Mammary epithelial cell (primary cell): ENCODE measurements around the gene TEX264.

Source experiments
- EZH2 ChIP-seq: IDR thresholded peaks from 2 replicates; pipeline ENCODE4 v1.6.1; 2012; ENCODE audit warnings: low read length, inconsistent platforms, borderline replicate concordance
- TF ChIP-seq, protein P1 (sequence below), 2 donors: IDR thresholded peaks in 1 of 2; conservative IDR thresholded peaks in 1 of 2; 2 replicates each; pipeline ENCODE4 v1.5.1; 2011 to 2012; ENCODE audit warnings: inconsistent platforms in 2 of 2, low read length in 2 of 2, mild to moderate bottlenecking in 2 of 2, control low read depth in 1 of 2, low read depth in 1 of 2; ENCODE audit not compliant: insufficient read depth in 1 of 2; ENCODE audit errors: extremely low read depth in 1 of 2

DNA sequence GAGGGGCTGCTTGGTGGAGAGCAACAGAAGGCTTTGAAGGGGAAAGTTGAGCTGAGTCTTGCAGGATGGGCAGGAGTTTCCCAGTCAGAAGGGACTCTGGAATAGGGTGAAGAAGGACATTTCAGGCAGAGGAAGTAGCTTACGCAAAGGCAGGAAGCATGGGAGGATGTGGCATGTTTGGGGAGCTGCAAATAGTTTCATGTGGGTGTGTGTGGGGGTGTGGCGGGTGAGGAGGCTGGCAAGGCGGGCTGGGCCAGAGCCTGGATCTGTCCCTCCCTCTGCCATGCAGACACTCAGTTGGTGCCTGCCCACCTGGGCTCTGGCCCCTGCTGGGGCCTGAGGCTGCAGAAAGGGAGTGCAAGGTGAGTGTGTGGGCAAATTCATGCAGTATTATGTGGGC is 10.4 kb downstream of the TEX264 start:
- TF ChIP-seq, protein P1, sequence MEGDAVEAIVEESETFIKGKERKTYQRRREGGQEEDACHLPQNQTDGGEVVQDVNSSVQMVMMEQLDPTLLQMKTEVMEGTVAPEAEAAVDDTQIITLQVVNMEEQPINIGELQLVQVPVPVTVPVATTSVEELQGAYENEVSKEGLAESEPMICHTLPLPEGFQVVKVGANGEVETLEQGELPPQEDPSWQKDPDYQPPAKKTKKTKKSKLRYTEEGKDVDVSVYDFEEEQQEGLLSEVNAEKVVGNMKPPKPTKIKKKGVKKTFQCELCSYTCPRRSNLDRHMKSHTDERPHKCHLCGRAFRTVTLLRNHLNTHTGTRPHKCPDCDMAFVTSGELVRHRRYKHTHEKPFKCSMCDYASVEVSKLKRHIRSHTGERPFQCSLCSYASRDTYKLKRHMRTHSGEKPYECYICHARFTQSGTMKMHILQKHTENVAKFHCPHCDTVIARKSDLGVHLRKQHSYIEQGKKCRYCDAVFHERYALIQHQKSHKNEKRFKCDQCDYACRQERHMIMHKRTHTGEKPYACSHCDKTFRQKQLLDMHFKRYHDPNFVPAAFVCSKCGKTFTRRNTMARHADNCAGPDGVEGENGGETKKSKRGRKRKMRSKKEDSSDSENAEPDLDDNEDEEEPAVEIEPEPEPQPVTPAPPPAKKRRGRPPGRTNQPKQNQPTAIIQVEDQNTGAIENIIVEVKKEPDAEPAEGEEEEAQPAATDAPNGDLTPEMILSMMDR (conservative IDR thresholded peaks at IDR 0.05 in 1 of 2, IDR thresholded peaks at IDR 0.05 in 1 of 2; ENCODE audit: extremely low read depth in 1 of 2, insufficient read depth in 1 of 2, low read depth in 1 of 2, low read length in 2 of 2) = no peak
- no peak for TF ChIP-seq EZH2
